ENCODE measurements around the gene VSX1.

VSX1 gene

DNA sequence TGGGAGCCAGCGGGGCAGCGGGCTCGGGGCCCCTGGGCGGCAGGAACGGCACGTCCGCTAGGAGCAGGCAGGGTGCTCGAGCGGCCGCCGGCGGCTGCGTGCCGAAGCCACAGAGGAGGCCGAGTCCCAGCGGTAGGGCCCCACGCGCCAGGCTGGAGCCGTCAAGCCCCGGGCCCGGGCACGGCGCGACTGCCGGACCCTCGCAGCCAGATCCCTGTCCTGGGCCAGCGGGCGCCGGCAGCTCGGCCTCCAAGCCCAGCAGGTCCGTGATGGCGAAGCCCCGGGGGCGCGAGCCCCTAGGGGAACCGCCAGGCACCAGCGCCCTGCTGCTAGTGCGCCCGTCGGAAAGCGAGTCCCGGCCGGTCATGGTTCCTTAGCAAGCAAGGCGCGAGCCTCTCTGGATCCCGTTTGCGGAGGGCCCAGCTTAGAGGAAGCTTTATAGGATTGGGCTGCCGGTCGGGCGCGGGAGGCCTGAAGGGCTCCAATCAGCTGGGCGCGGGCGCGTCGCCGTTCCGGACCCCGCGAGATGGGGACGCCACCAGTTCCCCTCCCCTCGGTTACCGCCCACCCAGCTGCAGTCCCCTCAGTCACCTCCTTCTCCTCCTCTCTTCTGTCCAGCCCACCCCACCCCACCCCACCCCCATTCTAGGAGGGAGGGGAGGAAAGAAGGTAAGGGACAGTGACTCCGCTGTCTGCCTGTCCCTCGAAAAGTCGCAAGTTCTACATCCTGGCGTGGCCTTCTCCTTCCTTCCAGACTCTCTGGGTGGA is at the start of gene VSX1:
Gene VSX1 (minus strand): TSS at position 412 of the 768 bp plus-strand sequence. CDS start 45 bp downstream, at position 367.
- no peak for DNase-seq

DNA sequence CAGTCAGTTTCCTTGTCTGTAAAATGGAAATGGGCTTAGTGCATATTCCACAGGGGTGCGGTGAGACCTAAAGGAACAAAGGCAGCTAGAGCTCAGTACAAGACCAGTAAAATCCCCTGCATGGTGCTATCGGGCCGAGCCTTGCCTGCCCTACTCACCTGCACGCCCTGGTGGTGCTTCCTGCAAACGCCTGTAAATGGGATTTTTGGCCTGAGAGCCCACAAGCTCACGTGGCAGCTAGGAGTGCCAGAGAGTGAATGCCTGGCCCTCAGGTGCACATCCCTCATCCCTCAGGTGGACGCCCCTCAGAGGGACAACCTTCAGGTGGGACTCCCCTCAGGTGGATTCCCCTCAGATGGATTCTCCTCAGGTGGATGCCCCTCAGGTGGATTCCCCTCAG is 48.0 kb upstream of the VSX1 start:
- no peak for DNase-seq

DNA sequence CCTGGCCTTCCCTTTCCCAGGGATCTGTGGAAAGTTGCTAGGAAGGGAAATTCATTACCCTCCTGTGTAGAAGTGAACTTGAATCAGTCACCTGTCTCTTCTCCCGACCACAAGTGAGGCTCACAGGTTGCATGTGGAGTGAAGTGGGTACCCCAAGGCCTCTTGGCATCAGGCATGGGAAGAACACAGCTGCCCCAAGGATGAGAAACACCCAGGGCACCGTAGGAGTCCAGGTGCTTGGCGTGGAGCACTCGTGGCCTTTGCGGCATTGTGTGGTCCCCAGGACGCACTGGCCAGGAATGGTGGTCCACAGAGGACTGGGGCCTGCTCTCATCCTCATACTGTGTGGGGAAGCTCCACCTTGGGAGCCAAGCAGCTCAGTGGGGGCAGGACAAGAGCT is 47.5 kb upstream of the VSX1 start:
- no peak for DNase-seq

DNA sequence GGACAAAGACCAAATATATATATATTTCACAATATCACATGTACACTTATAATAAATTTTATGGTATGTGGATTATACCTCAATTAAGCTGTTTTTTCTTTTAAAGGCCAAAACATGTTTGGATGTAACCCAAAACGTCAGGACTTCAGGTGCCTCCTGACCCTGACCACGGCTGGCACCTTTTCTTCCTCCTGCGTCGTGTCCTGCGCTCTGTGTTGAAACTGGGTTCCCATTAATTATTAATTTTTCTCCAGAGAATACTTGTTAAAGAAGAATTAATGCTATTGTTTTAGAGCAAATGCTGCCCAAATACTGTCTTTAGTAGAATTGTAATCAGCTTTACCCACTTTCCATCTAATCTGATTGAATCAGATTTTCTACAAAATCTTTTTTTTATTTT is 46.7 kb upstream of the VSX1 start:
- DNase-seq, result no peak

DNA sequence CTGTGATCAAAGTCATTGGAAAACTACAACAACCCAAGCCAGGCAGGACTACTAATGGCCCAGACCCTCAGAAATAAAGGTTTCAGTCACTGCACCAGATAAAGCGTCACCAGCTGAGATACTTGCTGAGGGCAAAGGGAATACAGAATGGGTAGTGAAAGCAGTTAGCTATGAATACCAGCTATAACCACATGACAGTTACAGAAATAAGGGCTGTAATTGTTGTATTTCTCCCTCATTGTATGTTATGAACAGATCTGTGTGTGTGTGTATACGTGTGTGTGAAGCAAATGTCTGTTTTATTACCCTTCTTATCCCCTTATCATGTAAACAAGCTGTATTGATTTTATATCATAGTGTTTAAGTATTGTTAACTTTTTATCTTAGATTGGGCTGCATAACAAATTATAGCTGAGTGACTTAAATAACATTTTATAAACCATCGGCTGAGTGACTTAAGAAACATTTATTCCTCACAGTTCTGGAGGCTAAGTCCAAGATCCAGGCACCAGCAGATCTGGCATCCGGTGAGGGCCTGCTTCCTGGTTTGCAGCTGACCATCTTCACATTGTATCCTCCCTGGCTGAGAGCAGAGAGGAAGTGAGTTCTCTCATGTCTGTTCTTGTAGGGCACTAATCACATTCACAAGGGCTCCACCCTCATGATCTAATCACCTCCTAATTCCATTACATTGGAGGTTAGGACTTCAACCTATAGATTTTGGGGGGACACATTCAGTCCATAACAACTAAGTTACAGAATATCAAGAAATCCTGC is 46.0 kb upstream of the VSX1 start:
- DNase-seq, result no peak

DNA sequence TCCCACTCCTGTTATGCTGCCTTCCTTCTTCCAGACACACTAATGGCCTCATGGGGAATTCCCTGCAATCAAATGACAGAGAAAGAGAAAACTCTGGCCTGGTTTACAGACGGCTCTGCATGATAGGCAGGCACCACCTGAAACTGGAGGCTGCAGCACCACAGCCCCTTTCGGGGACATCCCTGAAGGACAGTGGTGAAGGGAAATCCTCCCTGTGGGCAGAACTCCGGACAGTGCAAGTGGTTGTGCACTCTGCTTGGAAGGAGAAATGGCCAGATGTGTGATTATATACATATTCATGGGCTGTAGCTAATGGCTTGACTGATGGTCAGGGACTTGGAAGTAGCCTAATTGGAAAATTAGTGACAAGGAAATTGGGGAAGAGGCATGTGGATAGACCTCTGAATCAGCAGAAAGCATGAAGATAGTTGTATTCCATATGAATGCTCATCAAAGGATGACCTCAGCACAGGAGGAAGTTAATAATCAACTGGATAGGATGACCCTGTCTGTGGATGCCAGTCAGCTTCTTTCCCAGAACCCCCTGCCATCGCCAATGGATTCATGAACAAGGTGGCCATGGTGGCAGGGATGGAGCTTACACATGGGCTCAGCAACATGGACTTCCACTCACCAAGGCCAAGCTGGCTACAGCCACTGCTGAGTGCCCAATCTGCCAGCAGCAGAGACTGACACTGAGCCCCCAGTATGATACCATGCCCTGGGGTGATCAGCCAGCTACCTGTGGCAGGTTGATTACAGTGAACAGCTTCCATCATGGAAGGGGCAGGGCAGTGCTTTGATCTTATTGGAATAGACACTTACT is 44.5 kb upstream of the VSX1 start:
- no peak for DNase-seq

DNA sequence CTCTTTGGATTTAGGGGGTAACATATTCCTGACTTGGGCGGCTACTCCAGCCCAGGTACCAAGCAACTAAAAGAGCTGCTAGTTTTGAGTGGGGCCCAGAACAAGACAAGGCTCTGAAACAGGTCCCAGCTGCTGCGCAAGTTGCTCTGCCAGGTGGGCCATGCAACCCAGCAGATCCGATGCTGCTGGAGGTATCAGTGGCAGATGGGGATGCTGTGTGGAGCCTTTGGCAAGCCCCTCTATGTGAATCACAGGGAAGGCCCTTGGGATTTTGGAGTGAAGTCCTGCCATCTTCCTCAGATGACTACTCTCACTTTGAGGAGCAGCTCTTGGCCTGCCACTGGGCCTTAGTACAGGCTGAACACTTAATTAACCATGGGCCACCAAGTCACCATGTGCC is 43.7 kb upstream of the VSX1 start:
- no peak for DNase-seq

DNA sequence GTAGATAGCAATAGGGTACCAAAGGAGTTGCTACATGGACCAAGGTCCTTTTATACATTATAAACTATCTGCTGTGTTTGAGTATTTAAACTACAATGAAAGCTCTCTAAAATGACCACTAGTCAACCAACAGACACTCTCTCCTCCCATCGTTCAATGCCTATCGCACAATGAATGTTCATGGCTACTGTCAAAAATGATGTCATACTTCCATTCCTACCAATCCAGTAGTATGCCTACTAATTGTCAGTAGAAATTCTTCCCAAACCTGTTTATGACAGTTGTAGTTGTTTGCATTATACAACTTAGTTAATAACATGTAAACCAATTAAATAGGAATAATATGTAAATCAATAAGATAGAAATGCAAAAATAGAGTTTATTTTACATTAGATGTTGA is 39.0 kb upstream of the VSX1 start:
- no peak for DNase-seq

DNA sequence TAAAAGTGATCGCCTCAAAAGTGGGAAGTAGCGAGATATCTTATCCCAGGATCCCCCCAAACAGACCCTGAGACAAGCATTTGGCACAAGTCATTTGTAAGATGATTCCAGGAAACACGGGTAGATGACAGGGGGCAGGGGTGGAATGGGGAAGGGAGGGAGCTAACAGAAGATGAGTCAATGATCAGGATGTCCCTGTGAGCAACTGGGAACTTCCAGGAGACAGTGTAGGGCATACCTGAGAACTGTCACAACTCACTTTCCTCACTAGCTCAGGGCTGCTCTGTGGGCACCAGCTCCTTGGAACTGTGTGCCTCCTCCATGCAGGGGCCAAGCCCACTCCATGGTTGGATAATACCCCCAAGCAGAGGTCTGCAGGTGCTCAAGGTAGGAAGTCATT is 38.5 kb upstream of the VSX1 start:
- DNase-seq, result no peak

DNA sequence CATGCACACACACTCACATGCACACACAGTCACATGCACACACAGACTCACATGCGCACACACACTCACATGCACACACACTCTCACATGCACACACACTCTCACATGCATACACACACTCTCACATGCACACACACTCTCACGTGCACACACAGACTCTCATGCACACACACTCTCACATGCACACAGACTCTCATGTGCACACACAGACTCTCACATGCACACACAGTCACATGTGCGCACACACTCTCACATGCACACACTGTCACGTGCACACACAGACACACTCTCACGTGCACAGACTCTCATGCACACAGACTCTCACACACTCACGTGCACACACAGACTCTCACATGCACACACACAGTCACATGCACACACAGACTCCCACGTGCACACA is 36.6 kb upstream of the VSX1 start:
- no peak for DNase-seq

DNA sequence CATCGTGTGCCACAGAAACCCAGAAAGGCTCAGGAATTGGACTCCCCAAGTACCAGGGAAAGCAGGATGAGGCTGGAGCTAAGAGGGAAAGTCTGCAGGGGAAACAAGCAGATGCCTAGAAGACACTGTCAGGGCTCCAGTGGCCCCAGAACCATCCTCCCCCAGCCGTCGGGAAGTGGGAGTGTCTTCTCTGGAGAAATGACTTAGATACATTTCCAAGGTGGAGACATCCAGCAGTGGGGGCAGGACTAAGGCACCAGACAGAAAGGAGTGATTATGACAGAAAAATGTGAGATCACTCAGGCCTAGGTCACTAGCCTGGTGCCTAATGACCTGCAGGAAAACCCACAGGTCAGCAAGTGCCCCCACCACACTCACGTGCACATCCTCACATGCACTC is 36.0 kb upstream of the VSX1 start:
- DNase-seq, result no peak

DNA sequence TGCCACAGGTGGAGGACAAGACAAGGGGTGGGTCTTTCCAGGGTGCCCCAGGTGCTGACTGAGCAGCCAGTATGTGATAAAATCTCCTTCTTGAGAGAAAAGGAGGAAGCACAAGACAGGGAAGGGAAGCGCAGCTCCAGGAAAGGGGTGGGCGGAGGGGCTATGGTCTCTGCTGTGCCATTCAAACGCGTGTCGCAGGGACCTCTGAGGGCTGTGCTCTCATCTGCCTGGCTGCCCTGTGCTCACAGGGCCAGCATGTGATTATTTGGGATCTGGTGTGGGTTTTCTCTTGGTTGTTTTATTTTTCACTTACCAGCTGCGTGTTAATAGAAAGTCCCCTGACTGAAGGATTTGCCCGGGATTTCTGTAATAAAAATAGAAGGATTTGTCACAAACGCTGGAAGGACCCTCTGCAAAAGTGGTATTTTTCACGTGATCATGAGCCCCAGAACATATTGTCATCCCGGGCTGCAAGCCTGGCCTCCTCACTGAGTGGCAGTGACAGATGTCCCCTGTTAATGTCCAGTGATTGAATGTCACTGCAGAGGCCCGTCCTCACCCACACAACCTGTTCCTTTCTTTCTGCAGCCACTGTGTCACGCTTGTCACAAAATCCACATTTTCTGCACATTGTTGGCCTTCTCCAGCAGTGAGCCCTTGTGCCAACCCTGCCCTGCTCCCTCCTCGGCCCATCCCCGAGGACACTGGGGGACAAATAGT is 35.0 kb upstream of the VSX1 start:
- no peak for DNase-seq

DNA sequence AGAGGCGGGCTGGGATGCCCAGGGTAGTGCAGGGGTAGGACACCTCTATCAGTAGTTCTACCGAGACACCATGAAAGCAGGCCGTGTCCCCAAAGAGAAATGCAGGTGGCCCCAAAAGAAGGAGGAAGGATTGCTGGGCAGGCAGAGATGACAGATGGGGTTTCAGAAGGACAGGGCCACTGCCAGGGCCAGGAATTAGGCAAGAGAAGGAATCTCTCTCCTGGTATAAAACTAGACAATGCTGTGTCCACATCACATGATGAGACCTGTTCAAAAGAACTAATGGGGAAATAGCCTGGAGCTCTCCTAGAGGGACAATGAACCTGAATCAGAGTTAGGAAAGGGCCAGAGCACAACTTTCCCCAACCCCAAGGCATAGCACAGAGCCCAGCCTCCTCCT is 21.6 kb upstream of the VSX1 start:
- no peak for DNase-seq

DNA sequence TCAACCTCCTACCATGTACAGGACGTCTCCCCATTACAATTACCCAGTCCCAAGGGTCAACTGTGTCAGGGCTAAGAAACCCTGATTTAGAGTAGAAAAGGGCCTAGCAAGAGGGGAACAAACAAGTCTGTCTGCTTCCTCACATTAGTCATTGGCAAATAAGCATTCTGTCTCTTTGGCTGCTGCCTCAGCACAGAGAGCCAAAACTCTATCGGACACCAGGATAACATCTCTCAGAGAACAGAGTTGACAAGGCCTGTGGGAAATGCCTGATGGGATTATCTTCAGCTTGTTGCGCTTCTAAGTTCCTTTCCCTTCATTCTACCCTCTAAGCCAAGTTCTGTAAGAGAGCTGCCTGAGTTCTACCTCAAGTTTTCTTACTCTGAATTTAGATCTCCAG is 19.0 kb upstream of the VSX1 start:
- DNase-seq, result no peak

DNA sequence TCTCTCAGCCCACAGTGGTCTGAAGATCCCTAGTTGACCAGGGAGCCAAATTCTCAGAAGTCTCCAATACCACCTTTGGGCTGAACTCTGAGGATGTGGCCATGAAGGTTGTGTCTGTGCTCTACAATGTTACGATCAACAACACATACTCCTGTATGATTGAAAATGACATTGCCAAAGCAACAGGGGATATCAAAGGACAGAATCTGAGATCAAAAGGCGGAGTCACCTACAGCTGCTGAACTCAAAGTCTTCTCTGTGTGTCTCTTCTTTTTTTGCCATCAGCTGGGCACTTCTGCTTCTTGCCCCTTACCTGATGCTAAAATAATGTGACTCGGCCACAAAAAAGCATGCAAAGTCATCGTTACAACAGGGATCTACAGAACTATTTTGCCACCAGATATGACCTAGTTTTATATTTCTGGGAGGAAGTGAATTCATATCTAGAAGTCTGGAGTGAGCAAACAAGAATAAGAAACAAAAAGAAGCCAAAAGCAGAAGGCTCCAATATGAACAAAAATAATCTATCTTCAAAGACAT is 17.7 kb upstream of the VSX1 start:
- no peak for DNase-seq

DNA sequence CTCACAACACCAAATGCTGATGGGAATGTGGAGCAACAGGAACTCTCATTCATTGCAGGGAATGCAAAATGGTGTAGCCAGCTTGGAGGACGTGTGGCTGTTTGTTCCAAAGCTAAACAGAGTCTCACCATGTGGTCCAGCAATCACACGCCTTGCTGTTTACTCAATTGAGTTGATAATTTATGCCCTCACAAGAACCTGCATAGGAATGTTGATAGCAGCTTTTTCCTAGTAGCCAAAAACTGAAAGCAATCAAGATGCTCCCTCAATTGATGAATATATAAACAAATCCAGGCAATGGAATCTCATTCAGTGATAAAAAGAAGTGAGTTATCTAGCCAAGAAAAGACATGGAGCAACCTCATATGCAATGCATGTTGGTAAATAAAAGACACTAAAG is 15.6 kb upstream of the VSX1 start:
- no peak for DNase-seq

DNA sequence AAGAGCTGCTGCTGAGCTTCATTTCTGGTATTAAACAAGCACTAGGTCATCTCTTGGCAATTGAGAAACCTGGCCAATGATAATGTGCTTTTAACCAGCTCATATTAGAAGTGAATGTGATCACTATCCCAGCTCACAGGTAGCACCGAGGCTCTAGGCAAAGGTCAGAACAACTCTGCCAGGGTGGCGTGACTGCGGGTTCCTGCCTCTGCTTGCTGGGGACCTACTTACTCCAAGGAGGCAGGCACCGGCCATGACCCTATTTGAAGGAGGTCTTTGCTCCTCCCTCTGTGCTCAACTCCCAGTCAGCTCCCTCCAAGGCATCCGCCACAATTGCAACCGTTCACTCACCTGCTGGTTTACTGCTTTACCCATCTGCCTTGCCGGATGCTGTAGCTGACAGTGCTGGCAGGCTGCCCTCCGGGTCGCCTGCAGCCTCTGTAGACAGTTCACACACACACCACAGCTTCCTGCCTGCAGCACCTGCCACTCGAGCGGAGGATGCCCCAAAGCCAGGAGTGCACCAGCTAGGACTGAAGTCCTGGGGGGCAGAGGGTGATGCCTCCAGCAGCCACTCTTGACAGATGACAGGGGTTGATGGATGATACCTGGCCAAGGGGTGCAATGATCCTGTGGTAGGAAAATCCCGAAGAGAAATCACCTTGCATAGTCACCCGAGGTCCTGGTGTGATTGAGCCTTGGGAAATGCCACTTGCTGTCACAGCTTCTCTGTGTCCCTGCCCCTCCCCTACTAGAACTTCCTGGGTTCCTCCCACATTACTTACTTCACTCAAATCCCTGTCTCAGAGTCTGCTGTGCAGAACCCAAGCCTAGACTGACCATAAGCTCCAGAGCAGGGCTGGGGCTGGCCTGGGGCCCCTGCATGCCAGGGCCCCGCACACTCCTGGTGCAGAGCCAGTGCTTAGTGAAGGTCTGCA is 8.8 kb upstream of the VSX1 start:
- peak; percentile 58 for DNase-seq

DNA sequence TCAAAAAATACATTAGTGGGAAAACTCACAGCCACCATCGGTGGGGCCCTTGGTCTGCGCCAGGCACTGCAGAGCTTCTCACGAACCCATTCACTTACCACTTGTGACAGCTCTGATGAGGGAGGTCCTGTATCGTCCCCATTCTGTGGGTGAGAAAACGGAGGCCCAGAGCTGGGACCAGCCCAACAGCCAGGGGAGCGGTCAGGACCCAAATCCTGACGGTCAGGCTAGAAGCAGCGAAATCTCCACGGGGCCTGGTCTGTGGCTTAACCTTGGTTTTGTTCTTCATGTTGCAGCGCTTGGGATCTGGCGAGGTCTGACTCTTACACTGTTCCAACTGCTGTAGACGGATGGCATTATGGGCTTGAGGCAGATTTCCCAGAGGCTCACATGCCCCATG is 7.7 kb upstream of the VSX1 start:
- DNase-seq, result no peak

DNA sequence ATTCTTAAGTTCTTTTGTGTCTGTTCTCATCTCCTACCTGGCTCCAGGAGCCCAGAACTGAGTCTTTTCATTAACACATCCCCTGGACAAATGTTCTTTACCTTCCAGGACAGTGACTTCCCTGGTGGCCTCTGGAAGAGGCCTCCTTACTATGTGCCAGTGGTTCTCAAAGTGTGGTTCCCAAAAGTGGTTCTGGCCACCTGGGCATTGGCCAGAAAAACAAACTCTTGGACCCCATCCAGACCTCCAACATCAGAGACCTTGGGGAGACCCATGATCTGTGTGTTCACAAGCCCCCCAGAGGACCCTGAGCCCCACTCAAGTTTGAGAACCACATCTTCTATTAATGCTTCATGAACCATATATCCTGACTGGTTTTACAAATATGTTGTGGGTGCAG is 7.2 kb upstream of the VSX1 start:
- no peak for DNase-seq

DNA sequence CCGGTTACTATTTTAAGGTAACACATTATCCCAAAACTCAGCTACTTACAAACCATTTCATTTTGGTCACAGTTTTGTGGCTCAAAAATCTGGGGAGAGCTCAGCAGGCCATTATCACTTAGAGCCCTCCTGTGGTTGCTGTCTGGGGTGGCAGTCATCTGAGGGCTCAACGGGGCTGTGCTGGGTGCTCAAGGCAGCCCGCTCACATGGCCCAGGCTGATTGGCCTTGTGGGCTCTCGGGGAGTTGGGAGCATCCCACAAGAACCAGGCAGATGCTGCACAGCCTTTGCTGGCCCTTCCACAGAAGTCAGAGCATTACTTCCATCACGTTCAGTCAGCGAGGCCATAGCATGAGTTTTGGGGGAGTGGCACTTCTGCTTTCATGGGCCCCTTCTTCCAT is 6.3 kb upstream of the VSX1 start:
- no peak for DNase-seq

DNA sequence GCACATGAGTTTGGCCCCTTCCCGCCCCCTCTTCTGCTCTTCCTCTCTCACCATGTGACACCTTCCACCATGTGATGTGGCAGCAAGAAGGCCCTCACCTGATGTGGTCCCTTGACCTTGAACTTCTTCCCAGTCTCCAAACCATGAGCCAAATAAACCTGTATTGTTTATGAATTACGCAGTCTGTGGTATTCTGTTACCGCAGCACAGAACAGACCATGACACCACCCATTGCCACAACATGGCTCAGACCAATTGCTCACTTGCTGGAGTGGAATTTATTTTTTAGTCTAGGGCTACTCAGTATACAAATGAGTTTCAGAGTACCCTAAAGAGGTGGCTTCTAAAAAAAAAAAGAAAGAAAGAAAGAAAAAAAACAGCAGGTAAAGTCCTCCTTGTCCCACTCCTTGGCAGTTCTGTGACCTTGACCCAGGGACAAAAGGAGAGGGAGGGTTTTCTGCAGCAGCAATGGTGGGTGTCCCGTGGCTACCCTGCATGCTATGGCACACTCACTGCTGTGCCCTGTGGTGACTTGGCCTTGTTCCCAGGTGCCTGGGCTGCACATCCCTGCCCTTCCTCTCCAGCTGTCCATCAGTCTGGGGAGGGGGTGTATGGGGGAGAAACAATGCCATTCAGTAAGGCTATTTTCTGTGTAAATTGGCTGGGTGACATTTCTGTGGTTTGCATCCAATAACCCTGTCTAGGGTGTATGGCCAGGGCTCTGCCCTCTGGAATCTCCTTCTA is 5.4 kb upstream of the VSX1 start:
- DNase-seq, result no peak
